HTR-8/SVneo (cell line): ENCODE data around the gene KLHL26.

Experiments used
- DNase-seq: peaks from one replicate; pipeline ENCODE4 v3.0.0; 2011; ENCODE audit warnings: low spot score, mixed read lengths; ENCODE audit not compliant: insufficient read length
- FAIRE-seq: peaks from 2 replicates; lab custom pipeline; 2011; peaks lifted over from hg19 to GRCh38; lab: Jason Lieb, UNC

The KLHL26 gene

GRCh38 chr19:18645035-18645511 is 8.2 kb downstream of the KLHL26 start:
- FAIRE-seq: peak; percentile 26
- DNase-seq: no peak

GRCh38 chr19:18646535-18647370 is 9.9 kb downstream of the KLHL26 start:
- DNase-seq (no peak), FAIRE-seq (peak; percentile 59)

GRCh38 chr19:18647371-18647767 is 10.5 kb downstream of the KLHL26 start:
- no peak for FAIRE-seq

GRCh38 chr19:18647807-18648206 is 11.0 kb downstream of the KLHL26 start:
- no peak for FAIRE-seq

More at GRCh38 chr19:18647371-18647767, 10.5 kb downstream of the KLHL26 start:
- no peak for DNase-seq

GRCh38 chr19:18648973-18649315 is 12.1 kb downstream of the KLHL26 start:
- FAIRE-seq (peak; percentile 13), DNase-seq (no peak)

More at GRCh38 chr19:18647807-18648206, 11.0 kb downstream of the KLHL26 start:
- DNase-seq: no peak

GRCh38 chr19:18649371-18650020 is 12.7 kb downstream of the KLHL26 start:
- DNase-seq (no peak), FAIRE-seq (no peak)

- DNase-seq (no peak), FAIRE-seq (no peak)
Measured at GRCh38 chr19:18650021-18650390, 13.2 kb downstream of the KLHL26 start.

GRCh38 chr19:18650468-18651041 is 13.7 kb downstream of the KLHL26 start:
- FAIRE-seq: no peak

GRCh38 chr19:18651300-18651699 is 14.5 kb downstream of the KLHL26 start:
- no peak for DNase-seq
- FAIRE-seq: no peak

More at GRCh38 chr19:18650468-18651041, 13.7 kb downstream of the KLHL26 start:
- DNase-seq: no peak

- DNase-seq (no peak), FAIRE-seq (no peak)
Measured at GRCh38 chr19:18651733-18652132, 14.9 kb downstream of the KLHL26 start.

GRCh38 chr19:18653853-18654252 is 17.0 kb downstream of the KLHL26 start:
- peak; percentile 33 for FAIRE-seq
- no peak for DNase-seq

GRCh38 chr19:18654469-18654868 is 17.6 kb downstream of the KLHL26 start:
- DNase-seq: no peak
- peak; percentile 73 for FAIRE-seq

- DNase-seq (no peak), FAIRE-seq (no peak)
Measured at GRCh38 chr19:18655173-18655844, 18.5 kb downstream of the KLHL26 start.

GRCh38 chr19:18656337-18657086 is 19.7 kb downstream of the KLHL26 start:
- FAIRE-seq (no peak), DNase-seq (no peak)

- FAIRE-seq (peak; percentile 13), DNase-seq (peak; percentile 56)
Measured at GRCh38 chr19:18657590-18658365, 20.9 kb downstream of the KLHL26 start.

GRCh38 chr19:18658366-18658855 is 21.6 kb downstream of the KLHL26 start:
- DNase-seq (no peak), FAIRE-seq (no peak)

- no peak for DNase-seq
- no peak for FAIRE-seq
Measured at GRCh38 chr19:18659281-18660050, 22.6 kb downstream of the KLHL26 start.
